HUES48 (cell line): ENCODE measurements around the gene CRISPLD2.

Experiments
- H3K27ac ChIP-seq: one replicate; pipeline ENCODE4 v1.7.0; 2013; ENCODE audit warnings: low read depth, low read length, inconsistent platforms
- H3K27me3 ChIP-seq: 2 replicates; pipeline ENCODE4 v1.6.1; 2013; ENCODE audit warnings: mild to moderate bottlenecking, low read length; ENCODE audit not compliant: control insufficient read depth, insufficient read depth
- H3K36me3 ChIP-seq: 2 replicates; pipeline ENCODE4 v1.6.1; 2013; ENCODE audit warnings: low read length; ENCODE audit not compliant: control insufficient read depth, insufficient read depth
- H3K4me1 ChIP-seq: 2 replicates; pipeline ENCODE4 v1.6.1; 2013; ENCODE audit warnings: mild to moderate bottlenecking, low read length; ENCODE audit not compliant: control insufficient read depth, insufficient read depth
- H3K4me3 ChIP-seq: 2 replicates; pipeline ENCODE4 v1.5.1; 2013; ENCODE audit warnings: mild to moderate bottlenecking, low read depth, low read length
- H3K9ac ChIP-seq: 2 replicates; pipeline ENCODE4 v1.6.1; 2013; ENCODE audit warnings: mild to moderate bottlenecking, low read depth, low read length, moderate library complexity
- H3K9me3 ChIP-seq: 2 replicates; pipeline ENCODE4 v1.6.1; 2013; ENCODE audit warnings: low read length; ENCODE audit not compliant: control insufficient read depth, insufficient read depth

The CRISPLD2 gene

DNA sequence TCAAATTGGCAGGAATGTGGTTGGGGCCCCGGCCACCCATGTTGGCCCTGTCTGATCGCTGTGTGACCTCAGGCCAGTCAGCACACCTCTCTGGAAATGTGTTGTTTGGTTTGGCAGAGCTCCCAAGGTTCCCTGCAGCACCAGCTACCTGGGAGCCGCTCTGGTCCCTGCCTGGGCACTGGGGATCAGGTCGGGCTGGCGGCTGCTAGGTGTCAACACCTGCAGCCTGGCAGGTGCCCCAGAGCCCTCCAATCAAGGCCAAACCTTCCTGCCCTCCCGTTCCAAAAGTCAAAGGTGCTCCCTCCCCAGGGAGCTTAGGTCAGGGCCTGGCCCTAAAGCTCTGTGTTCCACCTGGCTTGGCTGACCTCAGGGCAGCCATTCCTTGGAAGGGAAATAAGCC is 135.6 kb downstream of the CRISPLD2 start:
- H3K4me3 ChIP-seq: no peak overlapping the region
- no peak overlapping the region for H3K9ac ChIP-seq
- no peaks in the 10 kb centered on the region for H3K27me3 ChIP-seq
- no peaks in the 10 kb centered on the region for H3K9me3 ChIP-seq
- H3K36me3 ChIP-seq: no peaks in the 10 kb centered on the region
- no peak overlapping the region for H3K27ac ChIP-seq
- no peaks in the 10 kb centered on the region for H3K4me1 ChIP-seq

DNA sequence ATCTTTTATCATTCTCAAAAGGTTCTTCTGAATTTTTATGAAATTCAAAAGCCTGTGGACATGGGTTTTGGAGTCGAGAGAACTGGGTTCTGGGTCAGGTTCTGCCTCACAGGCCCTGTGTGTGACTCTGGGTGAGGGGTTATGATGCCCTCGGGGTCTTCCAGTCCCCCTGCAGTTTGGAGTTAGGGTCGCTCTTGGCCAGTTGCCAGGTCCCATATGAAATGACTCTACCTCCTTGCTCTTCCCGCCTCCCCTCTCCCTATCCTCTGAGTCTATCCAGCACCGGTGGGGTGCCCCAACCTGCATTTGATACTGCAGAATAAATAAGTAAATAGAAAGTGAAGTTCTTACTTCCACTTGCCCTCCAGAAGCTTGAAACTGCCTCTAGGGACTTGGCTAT is 137.4 kb downstream of the CRISPLD2 start:
- Histone ChIP-seq H3K4me3 (no peak overlapping the region), H3K36me3 (no peaks in the 10 kb centered on the region), H3K27me3 (no peaks in the 10 kb centered on the region), H3K4me1 (no peaks in the 10 kb centered on the region), H3K9ac (no peak overlapping the region), H3K9me3 (no peaks in the 10 kb centered on the region), H3K27ac (no peak overlapping the region)

DNA sequence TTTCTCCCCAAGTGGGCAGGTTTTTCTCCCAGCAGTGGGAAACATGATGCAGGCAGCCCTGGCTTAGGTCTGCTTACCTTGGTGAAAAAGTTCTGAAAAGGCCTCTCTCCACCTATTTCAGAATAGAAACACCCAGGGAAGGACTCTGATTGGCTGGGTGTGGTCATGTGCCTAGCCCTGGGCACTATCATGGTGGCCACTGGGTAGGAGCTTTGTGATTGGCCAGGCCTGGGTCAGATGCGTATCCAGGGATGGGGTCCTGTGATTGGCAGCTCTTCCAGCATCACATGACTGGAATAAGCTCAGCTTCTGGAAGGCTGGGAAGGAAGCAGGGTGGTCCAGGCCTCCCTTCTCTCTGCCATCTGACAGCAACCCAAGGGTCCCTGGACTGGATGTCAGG is 138.0 kb downstream of the CRISPLD2 start:
- no peak overlapping the region for H3K27ac ChIP-seq
- H3K27me3 ChIP-seq: no peaks in the 10 kb centered on the region
- no peaks in the 10 kb centered on the region for H3K9me3 ChIP-seq
- H3K4me1 ChIP-seq: no peaks in the 10 kb centered on the region
- H3K4me3 ChIP-seq: no peak overlapping the region
- H3K36me3 ChIP-seq: no peaks in the 10 kb centered on the region
- no peak overlapping the region for H3K9ac ChIP-seq
